Testis (tissue), 2 donors: ENCODE results near the gene SLC34A1.

Experiments used
- POLR2A ChIP-seq: fragments of 450-650 bp; IDR thresholded peaks from one replicate; pipeline ENCODE4 v1.6.1; 2017; ENCODE audit warnings: antibody characterized with exemption, mild to moderate bottlenecking, moderate library complexity
- TF ChIP-seq, protein P1 (sequence below), 3 experiments: fragments of 450-650 bp in 2 of 3; fragments of 200-600 bp in 1 of 3; sonication (generic) in 1 of 3; IDR thresholded peaks; one replicate each; pipeline ENCODE4 v1.5.1; 2016 to 2019; ENCODE audit warnings: antibody characterized with exemption in 3 of 3, mild to moderate bottlenecking in 2 of 3, moderate library complexity in 1 of 3

- TF ChIP-seq, protein P1, sequence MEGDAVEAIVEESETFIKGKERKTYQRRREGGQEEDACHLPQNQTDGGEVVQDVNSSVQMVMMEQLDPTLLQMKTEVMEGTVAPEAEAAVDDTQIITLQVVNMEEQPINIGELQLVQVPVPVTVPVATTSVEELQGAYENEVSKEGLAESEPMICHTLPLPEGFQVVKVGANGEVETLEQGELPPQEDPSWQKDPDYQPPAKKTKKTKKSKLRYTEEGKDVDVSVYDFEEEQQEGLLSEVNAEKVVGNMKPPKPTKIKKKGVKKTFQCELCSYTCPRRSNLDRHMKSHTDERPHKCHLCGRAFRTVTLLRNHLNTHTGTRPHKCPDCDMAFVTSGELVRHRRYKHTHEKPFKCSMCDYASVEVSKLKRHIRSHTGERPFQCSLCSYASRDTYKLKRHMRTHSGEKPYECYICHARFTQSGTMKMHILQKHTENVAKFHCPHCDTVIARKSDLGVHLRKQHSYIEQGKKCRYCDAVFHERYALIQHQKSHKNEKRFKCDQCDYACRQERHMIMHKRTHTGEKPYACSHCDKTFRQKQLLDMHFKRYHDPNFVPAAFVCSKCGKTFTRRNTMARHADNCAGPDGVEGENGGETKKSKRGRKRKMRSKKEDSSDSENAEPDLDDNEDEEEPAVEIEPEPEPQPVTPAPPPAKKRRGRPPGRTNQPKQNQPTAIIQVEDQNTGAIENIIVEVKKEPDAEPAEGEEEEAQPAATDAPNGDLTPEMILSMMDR (IDR thresholded peaks at IDR 0.05), result no peak
- no peak for TF ChIP-seq POLR2A
These were observed 27.5 kb upstream of the SLC34A1 start for GRCh38 chr5:177356746-177357145.
